Measurements from ENCODE around the gene VPS50.
"Not testable (repeated sequence)": the region's sequence is repeated elsewhere in the genome, so short reads cannot be mapped to it uniquely, and the experiment has no call there.

VPS50 gene

GRCh38 chr7:93332172-93332571, 100.0 kb downstream of the VPS50 start:
- DNase-seq (ENCODE audit: low read depth, low spot score): no peak
- no peak overlapping the region for H3K4me3 ChIP-seq (ENCODE audit: low read depth, low read length)
- TF ChIP-seq CTCF (IDR thresholded peaks at IDR 0.05; ENCODE audit: low read depth, low read length): no peak
- in situ Hi-C loops (cut with HindIII; ENCODE audit: low sequenced_read_pairs): no loop called here

- no peak for TF ChIP-seq CTCF (IDR thresholded peaks at IDR 0.05; ENCODE audit: low read depth, low read length)
- in situ Hi-C loops (cut with HindIII; ENCODE audit: low sequenced_read_pairs): no loop called here
- no peak overlapping the region for H3K4me3 ChIP-seq (ENCODE audit: low read depth, low read length)
- DNase-seq (ENCODE audit: low read depth, low spot score): no peak
Measured at GRCh38 chr7:93337052-93337451, 104.9 kb downstream of the VPS50 start.

- in situ Hi-C loops (cut with HindIII; ENCODE audit: low sequenced_read_pairs); DNase-seq (ENCODE audit: low read depth, low spot score); H3K4me3 ChIP-seq (ENCODE audit: low read depth, low read length): not testable (repeated sequence)
Measured at GRCh38 chr7:93342178-93342577, 110.0 kb downstream of the VPS50 start.

GRCh38 chr7:93350338-93350737, 118.2 kb downstream of the VPS50 start:
- in situ Hi-C loops (cut with HindIII; ENCODE audit: low sequenced_read_pairs): no loop called here
- H3K4me3 ChIP-seq (ENCODE audit: low read depth, low read length): no peak overlapping the region
- DNase-seq (ENCODE audit: low read depth, low spot score): no peak
- TF ChIP-seq CTCF (IDR thresholded peaks at IDR 0.05; ENCODE audit: low read depth, low read length): no peak

GRCh38 chr7:93352881-93353280, 120.7 kb downstream of the VPS50 start:
- in situ Hi-C loops (cut with HindIII; ENCODE audit: low sequenced_read_pairs): no loop called here
- no peak for TF ChIP-seq CTCF (IDR thresholded peaks at IDR 0.05; ENCODE audit: low read depth, low read length)
- no peak overlapping the region for H3K4me3 ChIP-seq (ENCODE audit: low read depth, low read length)
- DNase-seq (ENCODE audit: low read depth, low spot score): no peak

GRCh38 chr7:93354815-93355214, 122.6 kb downstream of the VPS50 start:
- in situ Hi-C loops (cut with HindIII; ENCODE audit: low sequenced_read_pairs): no loop called here
- no peak for TF ChIP-seq CTCF (IDR thresholded peaks at IDR 0.05; ENCODE audit: low read depth, low read length)
- DNase-seq (ENCODE audit: low read depth, low spot score): no peak
- no peak overlapping the region for H3K4me3 ChIP-seq (ENCODE audit: low read depth, low read length)

GRCh38 chr7:93359520-93360198, 127.5 kb downstream of the VPS50 start:
- TF ChIP-seq CTCF (IDR thresholded peaks at IDR 0.05; ENCODE audit: low read depth, low read length): no peak
- in situ Hi-C loops (cut with HindIII; ENCODE audit: low sequenced_read_pairs): no loop called here
- no peak overlapping the region for H3K4me3 ChIP-seq (ENCODE audit: low read depth, low read length)
- DNase-seq (ENCODE audit: low read depth, low spot score): no peak
